GM19324 (cell line): ENCODE results near the gene ETV5.

Experiments used
- ATAC-seq: cut with Tn5 transposase; IDR thresholded peaks from one replicate; pipeline ENCODE4 v1.9.1; 2021; ENCODE audit warnings: mild to moderate bottlenecking, moderate library complexity; ENCODE audit not compliant: unreplicated experiment, low FRiP score

The ETV5 gene

DNA sequence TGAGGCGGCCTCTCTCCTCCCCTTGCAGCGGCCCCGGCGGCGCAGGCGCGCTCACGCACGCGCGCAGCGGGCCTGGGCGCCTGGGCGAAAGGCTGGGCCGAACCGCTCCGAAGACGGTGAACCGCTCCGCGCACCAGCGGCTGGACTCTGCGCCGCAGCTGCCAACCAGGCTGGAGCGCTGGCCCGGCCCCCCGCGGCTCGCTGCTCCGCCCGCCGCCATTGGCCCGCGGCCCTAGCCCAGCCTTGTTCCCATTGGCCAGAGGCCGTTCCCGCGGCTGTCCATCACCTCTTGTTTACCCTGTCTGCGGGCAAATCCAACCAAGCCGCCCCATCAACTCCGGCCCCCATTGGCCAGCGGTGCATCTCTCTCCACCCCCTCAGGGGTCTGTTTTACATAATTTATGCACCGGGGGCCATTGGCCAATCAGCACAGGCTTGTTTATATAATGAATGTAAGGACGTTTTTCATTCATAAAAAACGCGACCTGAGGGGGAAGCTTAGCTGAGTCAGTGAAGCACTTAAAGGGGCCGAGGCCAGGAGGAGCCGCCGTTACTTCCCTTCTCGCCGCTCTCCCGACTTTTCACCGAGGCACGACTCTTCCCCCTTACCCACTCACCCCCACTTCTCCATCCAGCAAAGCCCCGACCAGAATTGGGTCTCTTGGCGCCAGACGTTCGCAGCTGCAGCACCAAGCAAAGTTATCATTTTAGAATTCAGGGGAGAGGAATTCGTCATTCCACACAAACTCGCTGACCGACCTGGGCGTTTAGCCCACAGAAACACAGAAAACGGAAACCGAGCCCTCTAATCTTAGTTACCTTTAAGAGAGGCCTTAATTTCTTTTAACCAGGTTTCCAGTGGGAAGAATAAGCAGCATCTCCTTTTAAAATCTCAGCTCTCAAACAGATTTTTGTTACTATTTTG is at the start of gene ETV5:
Gene ETV5 (minus strand): TSS at position 149 of the 925 bp plus-strand sequence. CDS start 3,221 bp downstream, outside the sequence.
- peak; percentile 99 for ATAC-seq

DNA sequence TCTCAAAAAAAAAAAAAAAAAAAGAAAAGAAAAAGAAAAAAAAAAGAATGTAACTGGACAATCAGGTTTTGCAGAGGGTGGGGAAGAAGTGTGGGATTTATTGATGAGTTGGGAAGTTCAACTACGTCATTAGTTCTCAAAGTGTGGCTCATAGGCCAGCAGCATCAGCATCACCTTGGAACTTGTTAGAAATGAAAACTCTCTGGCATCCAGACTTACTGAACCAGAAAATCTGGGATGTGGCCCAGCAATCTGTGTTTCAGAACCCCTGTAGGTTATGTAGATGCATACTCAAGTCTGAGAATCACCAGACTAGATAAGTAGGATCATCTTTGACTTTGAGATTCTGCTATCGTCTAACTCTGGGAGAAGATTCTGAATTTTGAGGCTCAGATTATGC is 45.8 kb upstream of the ETV5 start:
- no peak for ATAC-seq

DNA sequence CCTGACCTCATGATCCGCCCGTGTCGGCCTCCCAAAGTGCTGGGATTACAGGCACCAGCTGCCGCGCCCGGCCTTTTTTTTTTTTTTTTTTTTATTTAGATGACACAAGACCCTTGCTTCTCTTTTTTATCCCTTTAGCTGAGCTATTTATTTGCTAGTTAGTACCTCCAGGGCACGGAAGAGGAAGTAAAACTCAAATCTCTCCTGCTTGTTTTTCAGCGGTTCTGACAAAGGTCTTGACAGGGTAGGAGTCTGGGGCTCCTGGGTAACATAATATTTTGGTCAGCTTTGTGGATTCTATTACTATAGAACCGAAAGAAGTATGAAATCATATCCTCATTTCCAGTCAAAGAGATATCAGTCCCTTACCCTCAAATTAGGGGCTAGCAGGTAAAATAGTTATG is 44.0 kb upstream of the ETV5 start:
- peak; percentile 80 for ATAC-seq

DNA sequence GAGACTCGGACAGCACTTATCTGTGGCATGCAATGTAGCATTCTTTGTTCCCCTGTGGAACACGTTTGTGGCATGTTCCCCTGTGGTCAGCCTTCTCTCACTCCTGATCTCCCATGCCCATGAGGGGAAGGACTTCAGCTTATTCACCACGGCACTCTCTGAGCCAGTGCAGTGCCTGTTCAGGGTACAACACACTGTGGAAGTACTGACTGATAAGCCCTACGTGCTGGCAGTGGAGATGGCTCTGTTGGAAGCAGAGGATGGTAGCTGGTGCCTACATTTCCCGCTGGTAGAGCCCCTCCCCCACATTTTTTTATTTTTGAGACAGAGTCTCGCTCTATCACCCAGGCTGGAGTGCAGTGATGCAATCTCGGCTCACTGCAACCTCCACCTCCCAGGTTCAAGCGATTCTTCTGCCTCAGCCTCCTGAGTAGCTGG is 43.5 kb upstream of the ETV5 start:
- ATAC-seq: no peak

DNA sequence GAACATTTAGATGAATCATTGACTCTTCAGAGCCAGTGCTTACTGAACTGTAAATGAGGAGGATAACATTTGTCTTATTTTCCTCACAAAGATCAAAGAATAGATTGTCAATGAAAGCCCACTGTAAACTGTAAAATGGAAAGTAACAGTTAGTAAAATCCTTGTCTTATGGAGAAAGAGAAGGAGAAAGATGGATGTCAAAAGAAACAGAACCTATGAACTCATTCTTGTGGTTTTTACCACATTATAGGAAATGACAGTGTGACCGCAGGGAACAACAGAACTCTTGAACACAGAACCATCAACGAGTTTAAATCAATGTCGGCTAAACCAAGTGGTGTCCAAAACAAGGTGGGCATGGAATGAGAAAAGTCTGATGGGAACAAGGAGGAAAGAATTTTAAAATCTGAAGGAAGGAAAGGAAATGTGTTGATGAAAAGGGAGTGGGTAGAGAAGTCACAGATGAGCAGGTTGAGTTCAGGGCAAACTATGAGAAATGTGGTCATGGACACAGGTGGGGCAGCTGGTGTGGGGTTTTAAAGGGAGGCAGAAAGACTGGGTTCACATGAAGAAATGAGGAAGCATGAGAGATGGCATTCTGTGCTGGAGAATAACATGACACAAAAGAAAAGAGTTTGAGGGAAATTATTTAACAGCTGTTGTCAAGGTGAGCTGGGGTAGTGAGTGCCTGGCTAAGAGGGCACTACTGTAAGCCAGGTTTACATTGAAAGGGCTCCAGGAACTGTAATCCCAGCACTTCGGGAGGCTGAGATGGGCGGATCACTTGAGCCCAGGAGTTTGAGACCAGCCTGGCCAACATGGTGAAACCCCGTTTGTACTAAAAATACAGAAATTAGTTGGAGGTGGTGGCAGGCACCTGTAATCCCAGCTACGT is 42.4 kb upstream of the ETV5 start:
- no peak for ATAC-seq

DNA sequence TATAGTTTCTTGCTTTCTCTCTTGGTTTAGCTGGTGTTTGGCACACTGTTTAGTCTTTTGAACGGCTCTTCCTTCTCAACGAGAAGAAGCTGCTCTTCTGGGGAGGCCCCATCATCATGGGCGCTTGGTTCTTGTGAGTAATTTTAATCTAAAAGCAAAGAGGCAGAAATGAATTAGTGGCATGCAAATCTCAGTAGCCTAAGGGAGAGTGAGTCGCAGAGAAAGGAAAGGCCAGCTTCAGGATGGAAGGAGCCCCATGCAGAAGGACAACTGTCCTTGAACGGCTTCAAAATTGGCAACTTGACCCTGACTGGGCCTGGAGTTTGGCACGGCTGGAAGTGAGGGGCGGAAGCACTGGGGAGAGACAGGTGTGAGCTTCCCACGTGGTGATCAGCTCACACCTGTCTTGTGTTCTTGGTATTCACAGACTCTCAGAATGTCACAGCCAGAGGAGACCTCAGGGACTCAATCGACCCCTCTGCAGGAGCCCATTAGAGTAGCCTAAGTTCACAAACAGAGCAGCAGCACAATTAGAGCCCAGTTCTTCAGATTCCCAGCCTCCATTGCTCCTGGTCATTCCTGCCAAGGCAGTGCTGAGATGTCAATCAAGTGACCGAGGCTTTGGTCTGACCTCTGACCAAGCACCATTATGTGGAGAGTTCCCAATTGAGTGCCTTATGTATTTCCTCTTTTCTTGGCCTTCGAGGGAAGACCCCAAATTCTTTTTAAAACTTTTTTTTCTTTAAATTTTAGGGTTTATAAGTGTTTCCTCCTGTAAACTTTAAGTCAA is 41.3 kb upstream of the ETV5 start:
- no peak for ATAC-seq

DNA sequence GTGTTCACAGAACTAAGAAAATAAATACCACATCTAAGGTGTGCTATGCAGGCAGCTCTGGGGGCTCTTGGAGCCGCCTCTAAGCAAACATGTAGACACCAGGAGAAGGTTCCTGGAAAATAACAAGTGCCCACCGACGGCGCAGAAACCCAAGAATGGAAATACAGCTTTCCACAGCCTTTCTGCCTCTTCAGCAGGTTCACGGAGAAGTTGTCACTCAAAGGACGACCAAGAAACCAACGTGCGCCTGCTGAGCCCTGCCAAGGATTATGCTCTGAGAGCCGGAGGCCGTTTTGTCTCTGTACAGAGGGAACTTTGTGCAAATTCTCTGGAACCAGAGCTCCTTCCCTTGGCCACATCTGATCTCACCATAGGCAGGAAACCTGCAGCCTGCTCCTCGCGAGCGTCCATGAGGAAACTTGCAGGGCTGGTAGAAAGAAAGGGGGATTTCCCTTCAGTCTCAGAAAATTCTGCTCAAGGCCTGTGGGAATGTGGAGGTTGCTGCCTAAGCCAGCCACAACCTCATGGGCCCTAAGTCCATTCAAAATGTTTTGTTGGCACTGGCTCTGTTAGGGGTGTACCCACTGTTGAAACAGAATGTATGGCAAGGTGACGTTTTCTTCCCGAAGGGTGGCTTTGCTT is 40.6 kb upstream of the ETV5 start:
- no peak for ATAC-seq

DNA sequence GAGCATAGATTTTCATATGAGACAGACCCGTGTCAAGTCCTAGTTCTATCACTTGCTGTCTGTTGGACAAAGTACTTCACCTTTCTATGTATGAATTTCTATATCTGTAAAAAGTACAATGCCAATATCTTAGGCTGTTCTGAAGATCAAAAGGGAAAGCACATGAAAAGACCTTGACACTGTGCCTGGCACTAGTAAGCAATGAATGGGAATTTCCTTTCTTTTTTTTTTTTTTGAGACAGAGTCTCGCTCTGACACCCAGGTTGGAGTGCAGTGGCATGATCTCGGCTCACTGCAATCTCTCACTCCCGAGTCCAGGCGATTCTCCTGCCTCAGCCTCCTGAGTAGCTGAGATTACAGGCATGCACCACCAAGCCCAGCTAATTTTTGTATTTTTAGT is 35.4 kb upstream of the ETV5 start:
- ATAC-seq: no peak

DNA sequence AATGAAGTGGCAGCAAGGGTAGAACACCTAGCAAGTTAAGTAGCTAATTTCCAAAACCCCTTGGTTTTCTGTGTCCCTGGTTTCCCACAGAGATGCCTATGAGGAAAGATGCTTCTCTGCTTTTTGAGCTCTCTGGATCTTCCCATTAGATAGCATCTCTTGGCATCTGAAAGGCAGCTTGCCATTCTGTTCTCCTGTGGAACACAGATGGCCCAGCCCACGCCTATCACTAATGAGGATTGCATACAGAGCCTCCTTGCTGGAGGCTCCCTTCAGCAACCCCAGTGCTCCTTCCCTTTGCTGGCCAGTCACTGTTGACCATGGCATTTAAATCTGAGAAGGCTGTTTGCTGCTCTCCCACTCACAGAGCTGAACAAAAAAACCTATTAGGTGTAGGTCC is 34.4 kb upstream of the ETV5 start:
- ATAC-seq: no peak

DNA sequence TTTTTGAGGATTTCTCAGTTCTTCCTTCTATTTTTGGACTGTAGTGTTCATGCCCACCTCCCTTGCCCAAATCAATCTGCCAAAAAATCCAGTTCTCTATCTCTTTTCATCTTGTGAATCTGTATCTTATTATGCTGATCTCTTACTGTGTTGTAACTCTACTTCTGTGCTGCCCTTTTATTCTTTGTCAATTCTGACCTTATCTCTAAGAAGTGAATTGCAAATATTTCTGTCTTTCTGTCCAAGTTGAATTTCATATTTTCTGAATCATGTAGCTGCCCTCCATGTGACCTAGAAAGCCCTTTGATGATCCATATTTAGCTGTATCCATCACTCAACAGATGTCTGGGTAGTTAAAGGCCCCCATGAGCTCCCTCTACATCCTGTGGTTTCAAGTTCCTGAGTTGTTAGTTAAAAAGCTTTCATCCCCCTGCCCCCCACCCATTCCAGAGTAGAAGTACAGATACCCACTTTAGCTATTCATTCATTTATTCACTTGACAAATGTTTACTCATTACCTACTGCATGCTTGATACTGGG is 33.6 kb upstream of the ETV5 start:
- no peak for ATAC-seq

DNA sequence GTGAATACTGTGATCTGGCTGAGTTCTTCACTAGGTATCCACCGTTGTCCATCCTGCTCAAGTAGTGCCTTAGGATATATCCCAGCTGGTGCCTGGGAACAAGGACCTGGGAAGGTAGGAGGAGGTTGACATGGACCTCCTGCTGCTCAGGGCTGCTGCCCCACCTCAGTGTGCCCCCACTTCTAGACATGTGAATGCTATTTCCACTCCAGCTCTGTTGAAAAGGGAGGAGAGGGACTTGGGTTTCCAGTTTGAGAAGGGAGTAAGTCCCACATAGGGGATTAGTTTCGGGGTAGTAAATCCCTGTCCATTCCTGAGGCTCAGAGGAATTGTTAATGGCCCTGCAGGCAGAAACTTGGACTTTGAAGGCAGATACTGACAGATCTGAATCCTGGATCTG is 32.9 kb upstream of the ETV5 start:
- ATAC-seq: no peak

DNA sequence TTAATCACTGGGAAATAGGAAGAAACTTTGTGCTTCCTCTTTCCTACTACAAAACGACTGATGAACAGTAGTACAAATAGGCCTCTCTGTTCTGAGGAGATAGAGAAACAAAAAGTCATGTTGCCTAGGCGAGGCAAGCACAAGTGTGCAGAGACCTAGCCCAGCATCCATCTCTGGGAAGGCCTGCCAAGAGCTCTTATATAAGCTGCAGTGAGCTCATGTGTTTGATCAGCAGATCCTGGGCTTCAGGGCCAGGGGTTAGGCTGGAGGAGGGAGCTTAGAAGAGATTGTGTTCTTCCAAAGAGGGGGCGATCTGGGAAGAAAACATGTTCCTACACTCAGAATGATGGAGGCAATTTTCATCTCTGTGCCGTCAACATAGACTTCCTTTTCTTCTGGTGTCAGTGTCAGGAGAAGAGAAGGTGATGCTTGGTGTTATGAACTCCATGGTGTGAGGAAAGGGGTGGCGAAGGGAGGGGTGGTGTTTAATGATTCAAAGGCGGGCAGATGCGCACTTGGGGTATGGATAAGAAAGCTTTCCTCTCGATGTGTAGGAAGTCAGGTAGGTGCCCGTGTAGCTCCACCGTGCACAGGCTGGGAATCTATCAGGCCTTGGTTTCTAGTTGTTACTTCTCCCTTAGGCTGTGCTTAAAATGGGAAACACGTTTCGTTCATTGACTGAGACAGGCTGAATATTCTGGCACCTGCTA is 29.5 kb upstream of the ETV5 start:
- ATAC-seq: no peak

DNA sequence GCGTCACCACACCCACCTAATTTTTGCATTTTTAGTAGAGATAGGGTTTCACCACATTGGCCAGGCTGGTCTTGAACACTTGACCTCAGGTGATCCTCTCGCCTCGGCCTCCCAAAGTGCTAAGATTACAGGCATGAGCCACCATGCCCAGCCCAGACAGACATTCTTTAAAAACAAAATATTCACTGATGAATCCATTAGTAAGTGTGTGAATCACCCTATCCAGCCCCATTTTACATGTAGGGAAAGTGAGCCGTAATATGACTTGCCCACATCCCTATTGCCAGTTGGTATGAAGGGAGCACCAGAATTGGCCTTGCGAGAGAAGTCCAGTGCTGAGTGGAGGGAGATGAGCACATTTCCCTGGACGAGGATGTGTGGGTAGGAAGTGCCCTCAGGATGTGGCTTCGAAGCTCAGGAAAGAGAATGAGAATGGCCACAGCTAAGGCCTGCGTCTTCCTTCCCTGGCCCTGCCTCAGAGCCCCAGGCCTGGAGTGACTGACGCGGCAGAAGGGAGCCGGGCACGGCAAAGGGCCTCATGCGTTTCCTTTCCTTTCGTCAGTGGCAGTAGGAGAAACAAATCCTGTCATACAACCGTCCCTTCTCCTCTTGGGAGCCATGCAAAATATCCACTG is 28.3 kb upstream of the ETV5 start:
- no peak for ATAC-seq

DNA sequence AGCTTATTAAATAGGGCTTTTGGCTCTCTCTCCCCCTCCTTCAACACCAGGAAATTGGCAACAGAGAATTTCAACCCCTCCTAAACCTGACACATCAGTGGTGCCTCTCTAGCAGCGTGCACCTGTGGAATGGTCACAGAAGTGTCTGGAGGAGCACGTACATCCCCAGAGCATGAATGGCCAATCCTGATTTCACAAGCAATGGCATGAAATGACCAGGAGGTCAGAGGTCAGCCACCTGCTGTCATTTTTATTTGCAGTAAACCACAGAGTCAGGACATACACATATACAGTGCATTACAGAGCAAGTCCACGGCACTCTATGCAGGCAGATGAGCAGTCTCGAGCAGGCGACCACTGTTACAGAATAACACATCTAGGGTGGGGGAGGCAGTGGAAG is 25.1 kb upstream of the ETV5 start:
- no peak for ATAC-seq

DNA sequence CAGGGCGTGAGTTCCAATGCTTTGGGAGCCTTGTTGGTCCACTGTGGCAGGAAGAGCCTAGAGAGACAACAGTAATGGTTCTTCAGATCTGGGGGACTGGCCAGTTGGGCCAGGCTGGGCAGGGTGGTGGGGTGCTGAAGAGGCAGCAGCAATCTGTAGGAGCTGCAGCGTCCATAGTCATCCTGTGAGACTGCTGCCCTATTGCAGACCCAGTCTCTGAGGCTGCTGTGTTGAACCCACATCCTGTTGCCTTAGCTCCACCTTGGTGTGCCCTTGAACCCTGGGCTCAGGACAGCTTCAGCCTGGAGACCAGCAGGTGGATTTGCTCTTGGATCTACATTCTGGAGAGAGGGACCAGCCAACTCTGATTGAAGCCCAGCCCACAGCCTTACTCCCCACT is 23.6 kb upstream of the ETV5 start:
- no peak for ATAC-seq

DNA sequence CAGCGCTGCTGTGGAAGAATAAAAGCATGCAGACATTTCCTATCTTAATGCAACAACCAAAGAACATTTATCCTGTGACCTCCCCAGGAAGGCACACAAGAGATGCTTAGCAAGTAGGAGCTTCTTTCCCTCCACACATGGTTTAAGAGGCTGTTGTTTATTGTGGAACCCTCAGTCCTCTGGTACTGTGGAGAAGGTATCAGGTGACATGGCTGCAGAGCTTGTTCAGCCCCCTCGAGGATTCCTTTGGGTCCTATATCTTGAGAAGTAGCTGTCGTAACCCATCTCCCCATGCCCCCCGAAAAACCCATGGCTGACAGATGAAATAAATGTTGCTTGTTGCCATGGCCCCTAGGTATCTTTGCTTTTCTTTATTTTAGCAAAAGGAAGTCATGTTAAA is 20.3 kb upstream of the ETV5 start:
- no peak for ATAC-seq

DNA sequence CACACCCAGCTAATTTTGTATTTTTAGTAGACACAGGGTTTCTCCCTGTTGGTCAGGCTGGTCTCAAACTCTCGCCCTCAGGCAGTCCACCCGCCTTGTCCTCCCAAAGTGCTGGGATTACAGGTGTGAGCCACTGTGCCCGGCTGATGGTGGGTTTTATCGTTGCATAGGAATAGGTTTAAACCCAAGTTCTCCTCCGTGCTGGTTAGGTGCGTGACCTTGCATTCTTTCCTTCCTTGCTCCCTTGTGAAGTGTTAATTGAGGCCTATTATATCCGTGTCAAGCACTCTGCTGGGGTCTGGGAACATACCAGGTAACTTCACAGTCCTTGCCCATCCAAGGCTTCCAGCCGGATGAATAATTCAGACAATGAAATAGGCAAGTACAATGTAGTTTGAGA is 19.3 kb upstream of the ETV5 start:
- ATAC-seq: no peak

DNA sequence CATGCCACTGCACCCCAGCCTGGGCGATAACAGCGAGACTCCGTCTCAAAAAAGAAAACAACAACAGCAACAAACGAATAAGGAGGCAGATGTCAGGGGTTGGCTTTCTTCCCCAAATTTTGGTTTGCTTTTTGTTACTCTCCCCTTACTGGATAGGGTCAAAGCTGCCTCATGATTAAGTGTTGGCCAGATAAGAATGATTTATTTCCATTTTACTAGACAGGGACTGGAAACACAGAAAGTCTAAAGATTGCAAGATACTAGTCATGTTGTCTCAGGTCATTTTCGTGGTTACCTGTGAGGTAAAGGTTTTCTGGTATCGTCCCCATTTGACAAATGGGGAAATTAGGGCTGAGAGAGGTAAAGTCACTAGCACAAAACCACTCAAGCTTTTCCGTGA is 18.6 kb upstream of the ETV5 start:
- ATAC-seq: no peak

DNA sequence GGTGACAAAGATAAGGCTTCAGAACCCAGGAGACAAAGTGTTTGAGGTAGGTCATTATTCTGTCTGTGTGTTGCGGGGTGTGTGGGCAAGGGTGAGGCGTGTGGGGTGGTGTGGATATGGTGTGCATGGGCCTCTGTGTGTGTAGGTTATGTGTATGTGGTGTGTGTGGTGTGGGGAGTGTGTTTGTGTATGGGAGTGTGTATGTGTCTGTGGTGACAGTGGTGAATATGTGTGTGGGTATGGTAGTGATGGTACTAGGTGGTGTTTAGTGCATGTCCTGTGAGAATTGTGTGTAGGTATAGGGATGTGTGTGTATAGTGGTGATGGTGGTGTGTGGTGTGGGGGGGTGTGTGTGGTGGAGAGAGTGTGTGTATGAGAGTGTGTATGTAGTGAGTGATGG is 16.2 kb upstream of the ETV5 start:
- ATAC-seq: no peak
